ENCODE results near the gene PCDHGC5. TPM values are rescaled to one million over a fixed set of nuclear protein-coding genes. Genes with fewer than 3 reads are reported as not detected.

Gene PCDHGC5
- total and polyA plus RNA-seq, 9 of the 15 experiments (the other 6 are each of a cell fraction or from before 2014, with no cell fraction given) = not detected

GRCh38 chr5:141513627-141514329 lies 24.9 kb downstream of the PCDHGC5 start:
- intact Hi-C loops (cut with micrococcal nuclease) (loop anchor here (5.0 to 10.0 kb wide), 3 partner anchors 91 to 279 kb away; partner anchors contain the start of genes PCDHGA11 and PCDHGA3), in situ Hi-C loops (cut with MboI) (no loop called here)
- TF ChIP-seq POLR2G (IDR thresholded peaks at IDR 0.05; ENCODE audit: low read depth, low read length) = peak; percentile 50
- TF ChIP-seq EGR1 (conservative IDR thresholded peaks at IDR 0.05) = 0 out of 2 replicates have a peak, but pooled peaks have one; percentile 23
- no peak for TF ChIP-seq FOSL1 (tag; conservative IDR thresholded peaks at IDR 0.05)
- TF ChIP-seq RBM22 (IDR thresholded peaks at IDR 0.05; ENCODE audit: low read depth, low read length, poor library complexity, severe bottlenecking) = peak; percentile 48
- TF ChIP-seq ZBTB33 (CRISPR knock-in tag; IDR thresholded peaks at IDR 0.05) = 0 out of 2 replicates have a peak, but pooled peaks have one; percentile 8
- peak; percentile 76 for TF ChIP-seq RFX1 (IDR thresholded peaks at IDR 0.05)
- Histone ChIP-seq H3K27ac (ENCODE audit: extremely low read depth, low read depth, low read length) (no peak overlapping the region), H3K4me2 (ENCODE audit: insufficient read depth, low read length) (no peak overlapping the region), H3K79me2 (ENCODE audit: control insufficient read depth, insufficient read depth, low read length) (no peaks in the 10 kb centered on the region), H3K36me3 (ENCODE audit: control insufficient read depth, insufficient read depth, low read length) (peaks cover 57% of the 10 kb centered on the region), H3K9ac (ENCODE audit: insufficient read depth in 1 of 2, low read depth in 2 of 2, low read length in 2 of 2) (no peak overlapping the region), H3K9me3 (replicated peaks; ENCODE audit: control insufficient read depth, insufficient read depth, low read depth, low read length) (no peaks in the 10 kb centered on the region), H3K4me3 (no peak overlapping the region), H3K4me1 (replicated peaks in 1 of 2; ENCODE audit: control insufficient read depth in 2 of 2, insufficient read depth in 2 of 2, low read length in 2 of 2) (peaks cover 5 to 17% of the 10 kb centered on the region in 2 experiments; a peak in 3 of 5 replicates), H3K9me1 (ENCODE audit: control insufficient read depth, insufficient read depth, low read length) (peaks cover 8% of the 10 kb centered on the region), H4K20me1 (replicated peaks; ENCODE audit: control insufficient read depth, insufficient read depth, low read length) (no peaks in the 10 kb centered on the region), H2AFZ (ENCODE audit: low read depth, low read length) (no peak overlapping the region), H3K27me3 (ENCODE audit: control insufficient read depth in 2 of 2, insufficient read depth in 2 of 2, low read length in 2 of 2) (peaks cover 0 to 7% of the 10 kb centered on the region in 2 experiments; a peak in 1 of 5 replicates)
- WGBS (ENCODE audit: insufficient coverage, low coverage, missing lambda C conversion rate) = 81% methylated on average over 21 of the region's 29 CpGs
- CTCF ChIA-PET (ENCODE audit: low intra/inter-chr PET ratio) = interaction anchor here (0.6 kb wide), 1 partner anchor 152 kb away, joined by 3 read pairs; no protein-coding TSS in a partner anchor
- POLR2A ChIA-PET = interaction anchor here (0.6 to 1.8 kb wide), 5 partner anchors 16 to 193 kb away, joined by 3 to 7 read pairs (median 4); partner anchors contain the start of gene TAF7
- no TSS peak for BruUV-seq (replicated peaks)
- ATAC-seq (no peak), DNase-seq (ENCODE audit: extremely low read depth in 1 of 4, low spot score in 3 of 4) (peak in 1 of 4 experiments; percentile 12), FAIRE-seq (no peak)

Measured in K562 (cell line).